Stromal cell of bone marrow (primary cell): Measurements from ENCODE around the gene TBC1D25.

Experiments
- DNase-seq: peaks from one replicate; pipeline ENCODE4 v3.0.0-alpha.2; 2012; ENCODE audit warnings: low read depth

TBC1D25 gene

GRCh38 chrX:48560056-48560455 lies 20.5 kb downstream of the TBC1D25 start:
- no peak for DNase-seq

GRCh38 chrX:48560681-48561080 lies 21.2 kb downstream of the TBC1D25 start:
- no peak for DNase-seq

GRCh38 chrX:48569958-48570357 lies 30.4 kb downstream of the TBC1D25 start:
- peak; percentile 26 for DNase-seq

DNA sequence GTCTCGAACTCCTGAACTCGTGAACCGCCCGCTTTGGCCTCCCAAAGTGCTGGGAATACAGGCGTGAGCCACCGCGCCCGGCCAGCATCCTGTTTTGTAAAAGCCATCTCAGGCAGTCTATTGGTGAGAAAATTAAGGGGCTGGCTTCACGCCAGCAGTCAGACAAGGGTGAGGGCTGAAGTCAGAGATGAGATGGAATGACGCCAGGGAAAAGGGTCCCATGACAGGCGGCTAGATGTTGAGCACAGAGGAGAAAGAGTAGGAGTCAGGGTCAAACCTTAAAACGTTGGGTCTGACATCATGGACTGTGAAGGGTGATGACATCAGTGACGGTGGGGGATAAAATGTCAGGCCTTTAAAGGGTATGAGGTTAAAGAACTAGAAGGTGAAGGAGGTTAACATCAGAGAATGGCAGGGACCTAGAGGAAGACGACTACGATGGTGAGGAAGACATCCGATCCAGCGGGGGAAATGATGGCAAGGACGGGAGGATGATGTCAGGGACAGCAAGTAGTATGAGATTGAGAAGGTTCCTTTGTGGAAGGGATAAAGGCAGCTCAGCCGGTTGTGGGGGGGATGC lies 34.3 kb downstream of the TBC1D25 start:
- DNase-seq: no peak

DNA sequence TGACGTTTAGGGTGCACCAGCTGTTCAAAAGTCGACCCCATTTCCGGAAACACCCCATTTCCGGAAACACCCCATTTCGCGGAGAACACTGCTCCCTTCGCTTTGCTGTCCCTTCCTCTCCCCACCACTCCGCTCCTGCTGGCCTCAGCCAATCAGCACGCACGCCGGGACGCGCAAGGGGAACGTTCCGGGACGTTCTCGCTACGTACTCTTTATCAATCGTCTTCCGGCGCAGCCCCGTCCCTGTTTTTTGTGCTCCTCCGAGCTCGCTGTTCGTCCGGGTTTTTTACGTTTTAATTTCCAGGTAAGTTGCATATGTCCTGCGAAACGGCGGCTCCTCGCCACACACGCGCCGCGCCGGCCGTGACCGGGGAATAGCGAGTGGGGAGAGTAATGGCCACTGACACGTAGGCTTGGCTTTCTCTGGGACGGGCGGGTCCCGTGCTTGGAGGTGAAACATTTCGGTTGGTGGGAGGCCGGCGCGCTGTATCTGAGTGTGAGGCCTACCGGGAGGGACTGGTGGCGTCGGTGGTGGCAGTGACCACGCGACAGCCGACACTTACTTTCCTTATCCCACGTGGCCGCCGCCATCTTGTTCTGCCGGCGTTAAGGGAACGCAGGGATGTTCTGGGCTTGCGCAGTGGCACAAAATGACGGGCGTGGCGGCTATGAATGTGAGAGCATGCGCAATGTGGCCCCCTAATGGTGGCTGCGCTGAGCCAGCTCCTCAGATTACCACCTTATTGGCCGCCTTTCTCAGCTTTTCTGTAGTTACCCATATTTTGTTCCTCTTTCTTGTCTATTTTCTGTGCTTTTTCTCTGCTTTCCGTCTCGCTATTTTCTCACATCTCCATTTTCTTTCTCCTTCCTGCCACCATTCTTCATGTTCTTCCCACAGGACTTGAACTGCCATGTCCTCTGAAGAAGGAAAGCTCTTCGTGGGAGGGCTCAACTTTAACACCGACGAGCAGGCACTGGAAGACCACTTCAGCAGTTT lies 35.1 kb downstream of the TBC1D25 start, which contains the start of gene RBM3:
RBM3 (plus strand) TSS at position 215 of the 997 bp plus-strand sequence; CDS start at position 912, 697 bp downstream.
- DNase-seq: peak; percentile 84

DNA sequence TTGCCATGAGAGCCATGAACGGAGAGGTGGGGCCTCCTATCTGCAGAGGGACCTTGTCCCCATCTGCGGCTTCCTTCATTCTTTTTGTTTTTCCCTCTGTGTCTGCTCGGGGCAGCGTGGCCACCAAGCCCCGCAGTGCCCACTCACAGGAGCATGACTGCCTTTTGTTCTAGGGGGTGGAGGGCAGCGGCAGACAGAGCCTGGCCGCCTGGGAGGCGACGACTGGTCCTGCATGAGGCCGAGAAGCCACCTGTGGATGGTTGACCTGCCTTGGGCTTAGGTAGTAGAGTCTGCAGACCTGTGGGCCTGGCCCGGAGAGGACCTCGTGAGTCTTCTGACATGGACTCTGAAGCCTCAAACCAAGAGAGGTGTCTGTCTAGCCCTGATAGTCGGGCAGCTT lies 36.1 kb downstream of the TBC1D25 start:
- DNase-seq: no peak

- DNase-seq: no peak
Observed at GRCh38 chrX:48576108-48576507, 36.6 kb downstream of the TBC1D25 start.

DNA sequence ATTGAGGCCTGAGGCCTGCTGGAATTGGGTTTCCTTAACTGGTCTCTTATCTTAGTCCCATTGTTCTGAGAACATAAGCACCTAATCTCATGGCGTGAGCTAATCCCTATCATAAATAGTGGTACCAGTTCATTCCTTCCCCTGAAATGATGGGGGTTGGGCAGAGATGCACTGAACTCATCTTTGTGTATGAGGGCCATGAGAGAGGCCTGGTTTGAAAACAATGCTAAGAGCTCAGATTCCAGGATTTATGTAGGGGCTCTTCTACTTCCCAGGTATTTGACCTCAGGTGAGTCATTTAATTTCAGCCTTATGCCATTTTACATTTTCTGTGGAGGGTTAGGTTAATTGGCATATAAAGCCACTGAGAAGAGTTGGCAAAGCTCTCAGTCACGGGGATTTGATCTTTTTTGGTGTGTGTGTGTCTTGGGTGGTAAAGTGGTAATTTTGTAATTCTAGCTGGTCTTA lies 39.2 kb downstream of the TBC1D25 start:
- no peak for DNase-seq

- DNase-seq: no peak
Observed at GRCh38 chrX:48579259-48579658, 39.7 kb downstream of the TBC1D25 start.

- DNase-seq: no peak
Observed at GRCh38 chrX:48580662-48581061, 41.1 kb downstream of the TBC1D25 start.

- no peak for DNase-seq
Observed at GRCh38 chrX:48584698-48585097, 45.2 kb downstream of the TBC1D25 start.

- no peak for DNase-seq
Observed at GRCh38 chrX:48589482-48590162, 50.1 kb downstream of the TBC1D25 start.

DNA sequence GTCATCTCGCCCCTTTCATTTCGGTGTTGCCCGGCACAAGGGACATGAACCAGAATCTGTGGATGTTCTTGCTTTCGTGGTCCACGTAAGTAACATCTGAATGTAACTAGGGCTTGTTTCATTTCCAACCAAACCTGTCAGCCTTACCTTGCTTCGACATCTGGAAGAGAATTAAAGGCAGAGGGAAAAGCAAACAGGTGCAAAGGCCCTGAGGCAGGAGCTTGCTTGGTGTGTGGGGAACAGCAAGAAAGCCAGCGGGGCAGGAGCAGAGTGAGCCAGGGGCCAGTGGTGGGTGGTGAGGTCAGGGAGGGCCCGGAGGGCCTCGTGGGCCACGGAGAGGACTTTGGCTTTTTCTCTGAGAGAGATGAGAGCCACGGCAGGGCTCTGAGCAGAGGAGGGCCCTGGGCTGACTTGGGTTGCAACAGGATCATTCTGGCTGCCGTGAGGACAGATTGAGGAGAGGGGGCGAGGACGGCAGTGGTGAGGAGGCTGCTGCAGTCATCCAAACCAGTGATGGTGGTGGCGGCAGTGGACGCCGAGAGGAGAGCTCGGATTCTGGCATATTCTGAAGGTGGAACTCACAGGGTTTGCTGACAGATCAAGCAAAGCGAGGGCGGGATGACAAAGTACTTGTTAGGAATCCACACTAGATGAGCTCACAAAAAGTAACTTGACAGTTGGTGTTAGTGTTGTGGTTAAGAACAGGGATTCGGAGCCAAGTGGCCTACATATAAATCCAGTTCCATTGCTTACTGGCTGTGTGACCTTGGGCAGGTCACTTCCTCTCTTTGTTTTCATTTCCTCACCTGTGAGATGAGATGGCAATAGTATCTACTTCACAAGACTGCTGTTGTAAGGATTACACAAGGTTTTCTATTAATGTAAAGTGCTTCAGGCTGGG lies 50.9 kb downstream of the TBC1D25 start:
- no peak for DNase-seq

GRCh38 chrX:48591255-48591791 lies 51.8 kb downstream of the TBC1D25 start:
- DNase-seq: no peak

GRCh38 chrX:48592971-48593370 lies 53.5 kb downstream of the TBC1D25 start:
- DNase-seq: no peak

DNA sequence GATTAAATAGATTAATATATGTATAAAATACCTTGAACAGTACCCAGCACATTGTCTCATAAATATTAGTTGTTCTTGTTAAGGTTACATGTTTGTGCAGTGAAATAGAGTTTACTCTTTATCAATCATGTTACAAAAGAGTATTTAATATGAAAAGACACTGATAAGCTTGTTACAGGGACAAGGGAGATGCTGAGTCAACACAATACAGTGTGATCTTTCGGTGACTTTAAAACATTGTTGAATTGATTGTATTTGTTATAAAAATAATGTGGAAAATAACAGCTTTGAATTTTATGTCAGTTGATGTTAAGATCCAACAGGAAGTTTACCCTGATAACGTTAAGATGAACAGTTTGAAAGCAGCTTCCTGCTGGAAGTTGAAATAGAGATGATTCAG lies 56.4 kb downstream of the TBC1D25 start:
- no peak for DNase-seq

DNA sequence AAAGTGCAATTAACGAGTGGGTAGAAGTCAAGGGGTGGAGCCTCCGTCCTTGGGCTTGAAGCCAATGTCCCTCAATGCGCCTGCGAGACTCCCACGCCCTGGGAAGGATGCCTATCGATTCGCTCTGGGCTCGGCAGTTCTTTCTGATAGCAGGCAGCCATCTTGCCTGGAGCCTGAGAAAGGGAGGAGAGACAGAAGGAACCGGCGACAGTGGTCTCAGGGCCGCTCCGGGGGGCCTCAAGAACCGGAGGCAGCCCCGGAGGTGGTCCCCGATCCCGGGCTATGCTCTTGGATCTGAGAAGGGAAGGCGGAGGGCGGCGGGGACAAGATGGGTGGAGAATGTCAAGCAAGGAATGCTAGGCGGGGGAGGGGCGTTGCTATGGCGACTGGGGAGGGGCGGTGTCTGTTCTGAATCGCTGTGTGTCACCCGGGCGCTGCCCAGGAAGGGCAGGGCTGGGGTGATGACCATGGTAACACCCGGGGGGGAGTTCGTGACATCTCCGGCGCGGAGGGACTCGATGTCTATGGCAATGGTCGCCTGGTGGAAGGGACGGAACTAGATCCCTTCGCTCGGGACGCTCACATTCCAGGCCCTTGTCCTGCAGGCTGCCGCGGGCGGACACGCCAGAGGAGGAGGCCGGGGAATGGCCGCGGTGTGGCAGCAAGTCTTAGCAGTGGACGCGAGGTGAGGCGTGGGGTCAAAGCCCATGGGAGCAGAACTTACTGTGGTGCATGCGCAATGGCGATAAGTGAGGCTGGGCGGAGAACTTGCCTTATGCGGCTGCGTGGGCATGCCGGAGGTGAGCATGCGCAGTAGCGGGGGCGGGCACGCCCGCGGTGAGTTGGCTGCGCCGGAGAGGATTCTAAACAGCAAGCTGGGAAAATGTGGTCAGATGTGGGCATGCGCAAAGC lies 58.1 kb downstream of the TBC1D25 start, which contains the start of gene WDR13:
WDR13 (plus strand) TSS at position 140 of the 912 bp plus-strand sequence; CDS start at position 645, 505 bp downstream.
- DNase-seq: peak; percentile 85

DNA sequence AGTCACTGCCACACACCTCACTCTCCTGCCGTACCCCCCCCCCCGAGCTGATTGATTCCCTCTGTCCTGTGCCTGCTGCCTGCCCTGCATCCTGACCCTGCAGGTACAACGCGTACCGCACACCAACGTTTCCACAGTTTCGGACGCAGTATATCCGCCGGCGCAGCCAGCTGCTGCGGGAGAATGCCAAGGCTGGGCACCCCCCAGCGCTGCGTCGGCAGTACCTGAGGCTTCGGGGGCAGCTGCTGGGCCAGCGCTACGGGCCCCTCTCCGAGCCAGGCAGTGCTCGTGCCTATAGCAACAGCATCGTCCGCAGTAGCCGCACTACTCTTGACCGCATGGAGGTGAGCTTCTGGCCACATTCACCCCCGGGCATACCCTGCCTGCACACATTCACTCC lies 59.1 kb downstream of the TBC1D25 start:
- no peak for DNase-seq

DNA sequence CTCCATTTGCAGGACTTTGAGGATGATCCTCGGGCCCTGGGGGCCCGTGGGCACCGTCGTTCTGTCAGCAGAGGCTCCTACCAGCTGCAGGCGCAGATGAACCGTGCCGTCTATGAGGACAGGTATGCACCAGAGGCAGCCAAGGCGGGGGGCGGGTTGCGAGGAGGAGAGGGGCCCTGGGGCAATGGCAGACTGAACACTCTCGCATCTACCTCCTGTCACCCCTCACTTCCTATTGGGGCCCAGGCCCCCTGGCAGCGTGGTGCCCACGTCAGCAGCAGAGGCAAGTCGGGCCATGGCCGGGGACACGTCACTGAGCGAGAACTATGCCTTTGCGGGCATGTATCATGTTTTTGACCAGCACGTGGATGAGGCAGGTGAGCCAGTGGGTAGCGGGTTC lies 59.8 kb downstream of the TBC1D25 start:
- no peak for DNase-seq

DNA sequence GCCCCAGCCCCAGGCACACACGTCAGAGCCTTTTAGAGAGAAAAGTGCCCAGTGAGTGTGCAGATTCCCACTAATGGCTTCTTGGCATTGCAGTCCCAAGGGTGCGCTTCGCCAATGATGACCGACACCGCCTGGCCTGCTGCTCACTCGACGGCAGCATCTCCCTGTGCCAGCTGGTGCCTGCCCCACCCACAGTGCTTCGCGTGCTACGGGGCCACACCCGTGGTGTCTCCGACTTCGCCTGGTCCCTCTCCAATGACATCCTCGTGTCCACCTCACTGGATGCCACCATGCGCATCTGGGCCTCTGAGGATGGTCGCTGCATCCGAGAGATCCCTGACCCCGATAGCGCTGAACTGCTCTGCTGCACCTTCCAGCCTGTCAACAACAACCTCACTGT lies 60.7 kb downstream of the TBC1D25 start:
- DNase-seq: no peak
